GM21528 (cell line): ENCODE results near the gene UROC1.

Source experiments
- ATAC-seq: cut with Tn5 transposase; IDR thresholded peaks from one replicate; pipeline ENCODE4 v1.9.1; 2021; ENCODE audit warnings: mild to moderate bottlenecking, moderate library complexity; ENCODE audit not compliant: unreplicated experiment, low FRiP score

The UROC1 gene

DNA sequence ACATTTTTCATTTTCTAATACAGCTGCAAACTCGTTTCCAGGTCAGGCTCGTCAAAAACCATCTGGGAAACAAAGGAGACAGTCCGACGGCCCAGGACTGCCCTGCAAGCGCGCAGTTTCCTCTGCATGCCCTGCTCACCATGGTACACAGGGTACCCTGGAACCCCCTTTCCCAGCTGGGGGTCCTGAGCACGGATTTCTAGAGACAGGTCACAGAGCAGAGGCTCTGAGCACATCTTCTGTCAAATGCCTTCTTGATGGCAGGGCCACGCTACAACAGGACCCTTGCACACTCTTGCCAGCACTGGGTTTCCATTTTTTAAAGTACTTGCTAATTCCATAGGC is 50.0 kb downstream of the UROC1 start:
- ATAC-seq, result no peak

DNA sequence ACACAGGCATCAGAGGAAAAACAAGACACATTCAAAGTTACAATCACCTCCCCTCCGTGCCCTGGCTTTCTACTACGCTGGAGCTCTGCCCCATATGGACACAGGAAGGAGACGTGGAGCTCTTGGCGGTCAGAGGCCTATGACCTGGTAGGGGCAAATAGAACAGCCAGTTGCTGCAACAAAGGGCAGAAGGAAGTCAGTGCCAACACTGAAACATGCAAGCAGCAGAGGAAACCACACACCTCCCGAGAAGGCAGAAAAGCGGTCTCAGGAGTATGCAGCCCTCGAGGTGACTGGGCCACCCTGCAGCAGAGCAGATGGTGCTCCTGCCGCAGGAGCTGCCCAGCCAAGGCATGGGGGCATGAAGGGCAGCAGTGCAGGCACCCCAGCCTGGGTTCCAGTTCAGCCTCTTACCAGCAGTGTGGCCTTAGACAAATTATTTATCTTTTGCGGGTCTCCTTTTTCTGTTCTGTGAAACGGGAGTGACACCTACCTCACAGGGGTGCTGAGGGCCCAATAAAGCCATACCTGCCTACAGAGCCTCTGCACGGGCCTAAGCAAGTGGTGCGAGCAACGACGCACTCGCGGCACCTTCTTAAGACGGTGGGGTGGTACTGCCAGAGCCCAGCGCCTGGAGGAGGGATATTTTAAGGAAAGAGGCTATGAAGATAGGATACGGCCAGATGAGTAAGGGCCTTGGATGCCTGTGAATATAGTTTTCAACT is 50.5 kb downstream of the UROC1 start:
- ATAC-seq, result no peak

DNA sequence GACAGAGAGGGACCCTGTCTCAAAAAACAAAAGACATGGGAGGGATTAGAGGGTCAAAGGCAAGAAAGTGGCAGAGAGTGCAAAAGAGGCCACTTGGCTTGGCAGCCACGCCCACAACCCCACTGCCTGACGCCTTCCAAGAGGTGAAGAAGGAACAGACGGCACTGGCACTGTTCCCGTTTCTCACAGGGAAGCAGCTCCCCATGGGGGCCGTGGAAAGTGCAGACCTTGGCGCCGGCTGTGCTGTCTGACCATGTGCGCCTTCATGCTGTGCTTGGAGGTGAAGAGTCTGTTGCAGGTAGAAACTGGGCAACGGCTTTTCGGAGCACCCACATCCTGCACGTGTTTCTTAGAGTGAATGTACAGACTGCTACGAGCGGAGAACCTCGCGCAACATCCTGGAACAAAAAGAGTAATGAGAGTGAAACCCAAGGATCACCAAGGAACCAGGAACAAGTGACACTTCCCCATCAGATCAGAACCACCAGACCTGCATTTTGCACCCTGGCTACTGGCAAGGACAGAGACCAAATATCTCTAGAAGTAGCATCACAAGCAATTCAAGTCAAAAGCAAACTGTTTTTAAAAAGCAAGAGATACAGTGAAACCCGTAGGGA is 51.5 kb downstream of the UROC1 start:
- no peak for ATAC-seq

DNA sequence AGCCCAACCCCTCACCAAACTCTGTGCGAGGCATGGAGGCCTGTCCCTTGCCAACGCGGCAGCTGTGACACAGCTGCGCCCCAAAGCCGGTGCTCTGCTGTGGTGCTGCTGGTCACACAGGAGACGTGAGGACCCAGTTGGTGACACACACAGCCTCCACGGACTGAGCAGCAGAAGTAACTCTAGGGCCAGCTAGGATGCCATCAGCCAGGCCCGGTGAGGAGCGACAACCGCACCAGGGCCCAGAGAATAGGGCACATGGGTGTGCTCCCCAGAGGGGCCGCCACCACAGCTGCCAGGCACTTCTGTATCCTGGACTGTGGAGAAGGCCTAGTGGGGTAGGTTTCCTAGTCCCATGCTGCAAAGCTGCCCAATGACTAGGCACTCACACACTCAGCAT is 52.6 kb downstream of the UROC1 start:
- ATAC-seq, result no peak

- ATAC-seq, result no peak
Observed at GRCh38 chr3:126464494-126464893, 53.1 kb downstream of the UROC1 start.

- no peak for ATAC-seq
Observed at GRCh38 chr3:126464093-126464492, 53.5 kb downstream of the UROC1 start.

- no peak for ATAC-seq
Observed at GRCh38 chr3:126463521-126463920, 54.1 kb downstream of the UROC1 start.

DNA sequence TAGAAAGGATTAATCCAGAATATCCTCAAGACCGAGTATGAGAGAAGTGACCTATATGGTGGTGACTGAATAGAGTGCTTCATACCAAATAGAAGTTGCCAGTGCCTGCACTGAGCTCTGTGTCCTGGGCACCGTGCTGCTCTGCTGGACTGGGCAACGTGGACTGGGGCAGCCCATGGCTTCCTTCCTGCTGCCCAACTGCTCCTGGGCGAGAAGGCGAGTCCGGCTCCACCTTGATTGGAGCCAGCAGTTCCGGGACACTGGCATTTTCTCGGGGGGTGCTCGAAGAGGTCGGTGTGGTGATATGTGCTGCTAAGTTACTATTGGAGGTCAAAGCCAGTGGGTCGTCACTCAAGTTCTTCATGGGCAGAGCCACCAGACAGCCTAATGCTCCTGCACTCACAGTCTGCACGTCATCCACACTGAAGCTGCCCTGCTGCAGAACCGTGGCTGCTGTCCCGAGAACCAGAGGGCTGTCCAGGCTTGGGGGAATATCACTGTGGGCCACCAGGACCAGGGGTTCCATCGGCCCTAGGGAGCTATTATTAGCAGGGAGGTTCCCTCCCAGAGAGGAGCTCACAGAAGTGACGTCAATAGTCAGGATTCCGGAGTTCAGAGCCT is 56.0 kb downstream of the UROC1 start:
- no peak for ATAC-seq

DNA sequence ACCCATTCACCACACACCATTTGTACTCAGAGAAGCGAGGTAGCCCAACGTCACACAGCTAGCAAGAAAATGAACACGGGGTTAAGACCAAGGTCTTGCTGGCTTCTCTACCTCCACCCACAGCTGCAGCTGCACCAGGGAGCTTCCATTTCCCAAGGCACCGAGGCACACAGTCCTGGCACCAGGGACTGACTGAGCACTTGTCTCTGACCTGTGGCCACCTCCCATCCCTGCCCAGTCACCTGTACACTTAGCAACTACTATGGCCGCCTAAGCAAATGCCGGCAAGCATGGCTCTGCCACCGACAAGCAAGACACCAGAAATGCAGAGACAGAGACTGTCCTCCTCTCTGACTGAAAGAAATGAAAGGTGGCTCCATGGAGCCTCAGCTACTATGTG is 57.2 kb downstream of the UROC1 start:
- no peak for ATAC-seq

DNA sequence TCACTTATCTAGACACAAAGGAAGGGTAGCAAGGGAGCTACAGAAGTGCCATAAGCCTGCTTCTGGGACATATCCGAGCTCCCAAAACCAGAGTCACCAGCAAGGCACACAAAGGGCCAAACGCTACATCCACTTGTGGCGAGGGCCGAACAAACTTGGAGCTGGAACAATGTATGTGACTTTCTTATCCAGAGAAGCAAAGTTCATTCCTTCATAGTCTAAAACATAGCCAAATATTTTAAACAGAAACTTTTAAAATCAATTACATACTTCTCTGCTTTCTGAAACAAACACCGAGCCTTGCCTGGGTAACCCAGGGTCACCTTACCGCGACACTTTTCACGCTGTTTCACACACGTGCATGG is 57.8 kb downstream of the UROC1 start:
- no peak for ATAC-seq

DNA sequence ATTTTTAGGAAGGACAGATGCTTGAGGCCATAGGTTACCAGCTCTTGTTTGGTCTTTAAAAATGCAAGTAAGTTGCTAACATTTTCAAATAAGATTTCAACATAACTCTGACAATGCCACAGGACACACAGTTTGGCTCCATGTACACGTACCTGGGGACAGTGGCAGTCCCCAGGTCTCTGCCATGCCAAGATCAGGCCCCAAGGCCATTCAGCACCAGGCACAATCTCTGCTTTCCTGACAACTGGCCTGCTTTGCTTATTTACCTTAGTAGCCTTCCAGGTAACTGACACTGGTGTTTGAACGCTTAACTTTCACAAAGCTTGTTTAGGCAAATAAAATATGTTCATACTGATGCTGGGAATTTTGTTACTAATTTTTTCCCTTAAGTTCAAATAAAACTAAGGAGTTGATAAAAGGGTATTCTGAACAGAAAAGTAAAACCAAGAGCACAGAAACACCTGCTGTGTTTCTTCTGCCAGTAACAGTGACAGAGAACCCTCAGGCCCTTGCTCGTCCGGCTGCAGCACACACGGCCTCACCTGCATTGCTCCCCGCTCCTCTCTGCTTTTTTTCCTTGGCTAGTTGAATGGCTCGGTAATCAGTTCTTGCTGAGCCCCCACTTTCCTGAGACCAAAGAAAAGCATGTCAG is 58.3 kb downstream of the UROC1 start:
- ATAC-seq, result no peak

GRCh38 chr3:126456766-126457388 is 60.7 kb downstream of the UROC1 start:
- no peak for ATAC-seq

DNA sequence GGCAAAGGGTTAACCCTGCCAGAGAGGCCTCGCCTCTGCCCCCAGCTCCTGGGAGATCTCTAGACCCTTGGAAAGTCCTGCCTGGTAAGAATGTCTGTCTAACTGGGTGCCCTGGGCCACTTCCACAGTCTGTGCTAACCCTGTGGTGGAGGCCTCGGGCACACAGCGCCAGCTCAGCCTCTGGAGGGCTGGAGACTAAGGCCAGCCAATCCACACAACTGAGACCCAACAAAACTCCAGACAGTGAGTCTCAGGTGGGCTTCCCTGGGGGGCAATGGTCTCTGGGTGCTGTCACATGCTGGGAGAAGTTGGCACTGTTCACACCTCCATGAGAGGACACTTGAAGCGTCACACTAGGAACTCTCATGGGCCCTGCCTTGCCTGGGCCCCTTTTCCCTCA is 61.4 kb downstream of the UROC1 start:
- ATAC-seq, result no peak

- ATAC-seq, result no peak
Observed at GRCh38 chr3:126454437-126455198, 63.0 kb downstream of the UROC1 start.

DNA sequence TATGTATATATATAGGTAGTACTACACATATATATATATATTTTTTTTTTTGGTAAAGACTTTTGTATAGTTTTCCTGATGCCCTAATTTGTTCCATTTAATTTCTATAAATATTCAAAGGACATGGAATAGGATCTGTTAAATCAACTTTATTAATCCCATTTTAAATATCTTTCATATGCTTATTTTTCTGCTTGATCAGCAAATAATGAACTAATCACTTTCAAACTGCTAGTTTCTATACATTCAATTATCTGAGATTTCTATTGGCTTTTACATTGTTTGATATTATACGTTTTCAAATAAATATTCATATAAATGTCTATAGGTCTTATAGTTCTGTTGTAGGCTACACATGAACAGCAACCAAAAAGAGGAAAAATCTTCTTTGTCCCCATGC is 63.5 kb downstream of the UROC1 start:
- ATAC-seq, result no peak

- ATAC-seq, result no peak
Observed at GRCh38 chr3:126452213-126452612, 65.4 kb downstream of the UROC1 start.

- ATAC-seq, result no peak
Observed at GRCh38 chr3:126451511-126451910, 66.1 kb downstream of the UROC1 start.

- no peak for ATAC-seq
Observed at GRCh38 chr3:126450744-126451143, 66.8 kb downstream of the UROC1 start.

DNA sequence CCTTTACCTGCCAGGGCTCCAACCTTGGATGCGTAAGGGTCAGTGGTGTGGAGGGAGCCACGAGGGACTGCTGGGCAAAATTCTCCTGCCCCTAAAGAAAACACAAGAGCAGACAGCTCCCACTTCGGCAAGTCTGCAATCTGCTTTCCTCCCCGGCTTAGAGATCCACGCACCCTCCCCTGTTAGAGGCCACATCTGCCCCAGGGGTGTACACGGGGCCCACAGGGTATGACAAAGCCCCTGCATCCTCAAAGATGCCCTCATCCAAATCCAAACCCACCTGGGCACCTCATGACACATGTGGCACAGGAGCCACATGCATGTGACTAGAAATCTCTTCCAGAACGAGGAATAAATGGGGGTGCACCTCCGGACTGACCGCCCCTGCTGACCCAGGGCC is 67.4 kb downstream of the UROC1 start:
- ATAC-seq, result no peak

- no peak for ATAC-seq
Observed at GRCh38 chr3:126449621-126450051, 67.9 kb downstream of the UROC1 start.

GRCh38 chr3:126448893-126449180 is 68.7 kb downstream of the UROC1 start:
- no peak for ATAC-seq
